Measurements from ENCODE around the gene KCTD19. TPM values are rescaled to one million over a fixed set of nuclear protein-coding genes. Genes with fewer than 3 reads are reported as not detected.
"Not testable (repeated sequence)": the region's sequence is repeated elsewhere in the genome, so short reads cannot be mapped to it uniquely, and the experiment has no call there.

The KCTD19 gene
- 0.89 and 2.1 TPM in 2 replicates for total RNA-seq (2014; rRNA removed; shearing (Covaris generic))

DNA sequence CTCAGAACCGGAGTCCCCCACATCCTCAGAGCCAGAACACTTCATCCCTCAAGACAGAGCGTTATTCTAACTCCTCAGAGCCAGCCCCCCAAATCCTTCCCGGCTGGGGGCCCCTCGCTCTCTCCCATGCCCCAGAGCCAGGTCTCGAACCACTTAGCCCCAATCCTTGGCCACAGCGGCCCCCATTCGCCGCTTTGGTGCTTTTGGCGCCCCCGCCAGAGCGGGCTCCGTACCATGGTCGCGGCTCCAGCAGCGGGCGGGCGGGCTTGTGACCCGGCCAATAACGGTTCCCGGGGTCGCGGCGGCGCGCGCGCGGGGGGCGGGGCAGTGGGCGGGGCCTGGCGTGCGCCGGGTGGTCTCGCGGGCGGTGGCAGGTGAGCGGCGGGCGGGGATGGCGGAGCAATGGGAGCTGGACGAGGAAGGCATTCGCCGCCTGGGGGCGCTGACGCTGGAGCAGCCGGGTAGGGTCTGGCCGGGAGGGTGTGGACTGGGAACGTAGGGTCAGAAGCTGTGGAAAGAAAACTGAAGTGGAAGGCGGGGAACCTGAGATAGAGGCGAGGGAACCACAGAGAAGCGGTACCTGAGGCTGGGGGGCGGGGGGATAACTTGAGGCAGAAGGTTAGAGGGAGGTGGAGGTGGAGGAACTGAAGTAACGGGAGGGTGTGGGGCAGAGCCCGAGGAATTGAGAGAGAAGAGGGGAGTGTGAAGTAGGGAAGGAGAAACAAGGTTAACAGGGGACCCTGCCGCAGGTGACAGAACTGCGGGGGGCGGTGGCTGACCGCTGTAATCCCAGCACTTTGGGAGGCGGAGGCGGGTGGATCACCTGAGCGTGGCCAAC, at the start of gene KCTD19, which contains the start of gene LRRC36:
TSS of gene KCTD19 (minus strand) at position 270 of the 838 bp plus-strand sequence. CDS start at position 236, 34 bp downstream.
TSS of gene LRRC36 (plus strand) at position 344 of the 838 bp plus-strand sequence. CDS start at position 392, 48 bp downstream.
- Histone ChIP-seq H3K27me3 (ENCODE audit: control insufficient read depth, insufficient read depth, low read length) (peaks cover 3% of the 10 kb centered on the region), H3K36me3 (replicated peaks; ENCODE audit: control insufficient read depth, insufficient read depth, low read length) (no peaks in the 10 kb centered on the region), H3K4me3 (ENCODE audit: insufficient read depth, low read depth, low read length) (peak within 1 kb of the TSS; percentile 58)
- peak; percentile 99 for DNase-seq

DNA sequence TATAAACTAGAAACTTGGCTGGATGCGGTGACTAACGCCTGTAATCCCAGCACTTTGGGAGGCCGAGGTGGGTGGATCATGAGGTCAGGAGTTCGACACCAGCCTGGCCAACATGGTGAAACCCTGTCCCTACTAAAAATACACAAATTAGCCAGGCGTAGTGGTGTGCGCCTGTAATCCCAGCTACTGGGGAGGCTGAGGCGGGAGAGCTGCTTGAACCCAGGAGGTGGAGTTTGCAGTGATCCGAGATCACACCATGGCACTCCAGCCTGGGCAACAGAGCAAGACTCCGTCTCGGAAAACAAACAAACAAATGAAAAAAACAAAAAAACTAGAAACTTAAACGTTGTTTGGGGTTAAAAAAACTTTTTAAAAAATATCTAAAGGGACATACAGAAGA, 49.5 kb upstream of the KCTD19 start:
- H3K4me3 ChIP-seq (ENCODE audit: insufficient read depth, low read depth, low read length); DNase-seq; H3K27me3 ChIP-seq (ENCODE audit: control insufficient read depth, insufficient read depth, low read length); H3K36me3 ChIP-seq (replicated peaks; ENCODE audit: control insufficient read depth, insufficient read depth, low read length): not testable (repeated sequence)

DNA sequence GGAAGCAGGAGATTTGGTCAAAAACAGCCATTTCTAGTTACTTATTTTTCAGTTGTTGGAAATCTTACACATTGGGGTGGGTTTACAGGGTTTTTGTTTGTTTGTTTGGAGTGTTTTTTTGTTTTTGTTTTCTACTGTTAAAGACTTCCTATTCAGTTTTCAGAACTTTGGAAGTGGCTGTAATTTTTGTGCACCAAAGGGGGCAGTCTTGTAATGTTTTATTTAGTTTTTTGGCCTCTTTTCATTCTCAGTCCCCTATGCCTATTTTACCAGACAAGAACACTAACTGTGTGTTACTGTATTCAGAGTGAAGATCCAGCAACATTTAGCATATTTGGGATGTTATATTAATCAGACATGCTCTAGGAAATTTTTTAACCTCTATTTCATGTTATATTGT, 46.1 kb upstream of the KCTD19 start:
- H3K27me3 ChIP-seq (ENCODE audit: control insufficient read depth, insufficient read depth, low read length), result peaks cover 4% of the 10 kb centered on the region
- no peak overlapping the region for H3K4me3 ChIP-seq (ENCODE audit: insufficient read depth, low read depth, low read length)
- DNase-seq, result no peak

GRCh38 chr16:67370661-67371060, 44.1 kb upstream of the KCTD19 start:
- H3K27me3 ChIP-seq (ENCODE audit: control insufficient read depth, insufficient read depth, low read length), result peaks cover 4% of the 10 kb centered on the region
- H3K36me3 ChIP-seq (replicated peaks; ENCODE audit: control insufficient read depth, insufficient read depth, low read length), result no peaks in the 10 kb centered on the region
- no peak overlapping the region for H3K4me3 ChIP-seq (ENCODE audit: insufficient read depth, low read depth, low read length)
- no peak for DNase-seq

More for the DNA sequence above, 46.1 kb upstream of the KCTD19 start:
- no peaks in the 10 kb centered on the region for H3K36me3 ChIP-seq (replicated peaks; ENCODE audit: control insufficient read depth, insufficient read depth, low read length)

DNA sequence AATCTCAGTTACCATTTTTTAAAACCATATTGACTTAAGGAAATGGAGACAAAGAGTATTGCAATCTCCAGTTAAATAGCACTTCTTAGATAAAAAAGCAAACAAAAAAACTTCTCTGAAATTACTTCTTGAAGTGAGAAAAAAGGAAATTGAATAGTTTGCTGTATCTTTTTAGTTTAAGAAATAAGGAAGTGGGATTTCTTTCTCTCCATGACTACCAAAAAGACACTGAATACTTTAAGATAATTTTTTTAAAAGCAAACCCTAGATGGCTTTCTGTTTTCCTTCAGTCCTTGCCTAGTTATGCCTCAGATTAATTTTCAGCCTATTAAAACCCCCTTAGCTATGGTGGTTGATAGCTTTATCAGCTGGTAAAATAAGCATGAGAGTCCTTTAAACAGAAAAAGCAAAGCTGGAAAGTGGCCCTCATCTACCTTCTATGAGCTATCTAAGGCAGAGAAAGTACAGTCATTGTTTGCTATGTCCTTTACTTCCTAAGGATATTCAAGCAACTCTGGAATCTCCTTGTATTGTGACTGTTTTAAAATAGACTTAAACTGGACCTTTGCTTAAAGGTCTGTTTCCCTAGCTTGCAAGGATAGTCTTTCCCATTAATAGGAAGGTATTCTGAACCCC, 38.2 kb upstream of the KCTD19 start:
- DNase-seq, result no peak
- H3K36me3 ChIP-seq (replicated peaks; ENCODE audit: control insufficient read depth, insufficient read depth, low read length), result no peaks in the 10 kb centered on the region
- no peak overlapping the region for H3K4me3 ChIP-seq (ENCODE audit: insufficient read depth, low read depth, low read length)
- peaks cover 4% of the 10 kb centered on the region for H3K27me3 ChIP-seq (ENCODE audit: control insufficient read depth, insufficient read depth, low read length)

- Histone ChIP-seq H3K4me3 (ENCODE audit: insufficient read depth, low read depth, low read length) (no peak overlapping the region), H3K27me3 (ENCODE audit: control insufficient read depth, insufficient read depth, low read length) (no peaks in the 10 kb centered on the region; the same call in none of the 2 replicates), H3K36me3 (replicated peaks; ENCODE audit: control insufficient read depth, insufficient read depth, low read length) (no peaks in the 10 kb centered on the region)
- no peak for DNase-seq
Measured at GRCh38 chr16:67361038-67361437, 34.5 kb upstream of the KCTD19 start.

- not testable (repeated sequence) for DNase-seq; H3K36me3 ChIP-seq (replicated peaks; ENCODE audit: control insufficient read depth, insufficient read depth, low read length); H3K4me3 ChIP-seq (ENCODE audit: insufficient read depth, low read depth, low read length); H3K27me3 ChIP-seq (ENCODE audit: control insufficient read depth, insufficient read depth, low read length)
Measured at GRCh38 chr16:67359540-67360269, 33.2 kb upstream of the KCTD19 start.

DNA sequence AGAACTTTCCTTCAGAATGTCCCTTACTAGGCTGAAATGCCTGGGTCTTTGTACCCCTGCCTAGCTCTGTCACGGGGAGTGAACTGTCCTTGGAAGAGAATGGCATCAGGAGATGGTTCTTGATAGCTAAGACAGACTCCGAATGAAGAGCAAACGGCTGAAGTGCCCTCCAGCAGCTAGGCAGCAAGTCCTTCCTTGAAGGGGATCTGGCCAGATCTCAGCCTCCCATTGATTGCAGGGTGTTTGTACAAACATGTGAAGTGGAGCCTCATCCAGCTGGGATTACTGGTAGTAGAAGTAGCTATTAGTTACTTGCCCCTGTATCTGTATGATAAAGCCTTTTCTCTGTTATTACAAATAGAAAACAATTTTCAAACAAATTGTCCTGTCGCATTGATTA, 31.0 kb upstream of the KCTD19 start:
- Histone ChIP-seq H3K27me3 (ENCODE audit: control insufficient read depth, insufficient read depth, low read length) (no peaks in the 10 kb centered on the region), H3K36me3 (replicated peaks; ENCODE audit: control insufficient read depth, insufficient read depth, low read length) (no peaks in the 10 kb centered on the region), H3K4me3 (ENCODE audit: insufficient read depth, low read depth, low read length) (no peak overlapping the region)
- DNase-seq, result no peak

GRCh38 chr16:67356396-67356795, 29.9 kb upstream of the KCTD19 start:
- no peak for DNase-seq
- Histone ChIP-seq H3K4me3 (ENCODE audit: insufficient read depth, low read depth, low read length) (no peak overlapping the region), H3K27me3 (ENCODE audit: control insufficient read depth, insufficient read depth, low read length) (no peaks in the 10 kb centered on the region), H3K36me3 (replicated peaks; ENCODE audit: control insufficient read depth, insufficient read depth, low read length) (no peaks in the 10 kb centered on the region)

DNA sequence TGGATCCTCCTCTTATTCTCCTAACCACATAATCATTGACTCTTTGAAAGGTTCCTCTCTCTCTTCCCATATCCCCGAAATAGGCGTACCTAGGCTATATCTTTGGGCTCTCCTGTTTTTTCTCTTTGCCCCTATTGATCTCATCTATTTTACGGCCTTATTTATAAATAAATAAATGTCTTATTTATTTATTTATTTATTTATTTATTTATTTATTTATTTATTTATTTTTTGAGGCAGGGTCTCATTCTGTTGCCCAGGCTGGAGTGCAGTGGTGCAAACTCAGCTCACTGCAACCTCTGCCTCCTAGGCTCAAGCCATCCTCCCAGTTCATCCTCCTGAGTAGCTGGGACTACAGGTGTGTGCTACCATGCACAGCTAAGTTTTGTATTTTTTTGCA, 25.9 kb upstream of the KCTD19 start:
- not testable (repeated sequence) for H3K4me3 ChIP-seq (ENCODE audit: insufficient read depth, low read depth, low read length); H3K36me3 ChIP-seq (replicated peaks; ENCODE audit: control insufficient read depth, insufficient read depth, low read length); H3K27me3 ChIP-seq (ENCODE audit: control insufficient read depth, insufficient read depth, low read length); DNase-seq

DNA sequence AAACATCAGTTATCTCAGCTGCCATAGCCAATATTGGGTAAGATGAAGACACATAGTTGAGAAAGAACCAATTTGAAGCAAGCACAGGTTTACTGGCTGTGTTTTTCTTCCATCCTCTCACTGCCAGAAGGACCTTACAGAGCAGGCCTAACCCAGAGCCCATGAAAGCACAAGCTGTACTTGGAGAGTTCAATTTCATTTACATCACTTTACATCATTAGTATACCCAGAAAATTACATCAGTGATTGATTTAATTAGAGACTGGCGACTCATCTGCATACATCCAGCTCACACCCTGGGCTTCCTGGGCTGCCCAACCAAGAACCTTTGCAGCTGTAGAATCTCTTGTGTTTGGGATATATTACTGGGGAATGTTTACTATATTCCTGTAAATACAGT, 23.8 kb upstream of the KCTD19 start:
- no peaks in the 10 kb centered on the region for H3K36me3 ChIP-seq (replicated peaks; ENCODE audit: control insufficient read depth, insufficient read depth, low read length)
- no peak overlapping the region for H3K4me3 ChIP-seq (ENCODE audit: insufficient read depth, low read depth, low read length)
- no peaks in the 10 kb centered on the region for H3K27me3 ChIP-seq (ENCODE audit: control insufficient read depth, insufficient read depth, low read length)
- DNase-seq, result no peak

DNA sequence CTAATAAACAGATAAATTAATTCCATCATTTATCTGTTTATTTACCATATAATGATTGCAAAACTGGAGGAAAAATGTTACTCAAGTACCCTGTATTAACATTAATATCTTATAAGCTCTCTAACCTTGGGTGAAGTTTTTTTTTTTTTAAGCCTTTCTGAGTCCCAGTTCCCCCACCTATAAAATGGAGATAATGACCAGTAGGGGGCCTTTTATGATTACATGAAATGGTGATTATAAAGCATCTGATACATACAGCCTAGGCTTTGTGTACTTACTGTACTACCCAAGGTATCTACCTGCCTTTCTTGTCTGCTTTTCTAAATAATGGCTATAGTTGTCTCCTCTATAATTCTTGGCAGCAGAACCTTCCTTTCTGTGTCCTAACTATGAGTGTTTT, 22.6 kb upstream of the KCTD19 start:
- Histone ChIP-seq H3K36me3 (replicated peaks; ENCODE audit: control insufficient read depth, insufficient read depth, low read length) (no peaks in the 10 kb centered on the region), H3K4me3 (ENCODE audit: insufficient read depth, low read depth, low read length) (no peak overlapping the region), H3K27me3 (ENCODE audit: control insufficient read depth, insufficient read depth, low read length) (no peaks in the 10 kb centered on the region)
- DNase-seq, result no peak

DNA sequence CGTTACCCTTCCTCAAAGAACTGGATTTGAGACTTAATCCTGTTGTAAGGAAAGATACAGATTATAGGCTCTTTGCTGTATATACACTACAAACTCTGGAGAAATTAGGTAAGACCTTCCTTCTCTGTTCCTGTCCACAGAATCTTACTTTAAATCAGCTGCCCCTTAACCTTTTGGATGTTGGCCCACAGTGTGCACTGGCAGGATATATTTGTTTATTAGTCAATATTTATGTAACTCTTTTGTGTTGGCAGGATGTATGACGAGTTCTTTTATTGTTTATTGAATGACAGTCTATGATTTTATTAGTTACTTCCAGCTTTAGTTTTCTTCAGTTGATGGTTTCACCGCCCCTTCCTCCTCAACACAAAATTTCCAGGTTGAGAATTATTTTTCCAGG, 19.8 kb upstream of the KCTD19 start:
- Histone ChIP-seq H3K27me3 (ENCODE audit: control insufficient read depth, insufficient read depth, low read length) (no peaks in the 10 kb centered on the region), H3K4me3 (ENCODE audit: insufficient read depth, low read depth, low read length) (no peak overlapping the region), H3K36me3 (replicated peaks; ENCODE audit: control insufficient read depth, insufficient read depth, low read length) (no peaks in the 10 kb centered on the region)
- DNase-seq, result no peak

DNA sequence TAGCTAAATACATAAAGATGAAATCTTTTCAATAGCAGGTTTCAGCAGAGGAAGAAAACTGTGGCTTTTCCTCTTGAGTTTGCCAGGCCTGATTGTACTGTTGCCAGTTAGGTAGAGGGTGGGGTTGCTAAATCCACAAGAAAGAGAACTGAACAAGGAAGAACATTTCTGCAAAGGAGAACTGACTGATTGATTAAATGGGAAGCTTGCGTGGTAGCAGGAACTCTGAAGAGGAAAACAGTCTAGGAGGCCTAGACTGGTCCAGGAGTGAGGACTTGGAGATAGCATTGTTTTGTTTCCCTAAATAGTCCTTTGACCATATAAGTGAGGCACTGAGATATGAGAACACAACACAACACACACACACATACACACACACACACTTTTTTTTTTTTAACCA, 18.9 kb upstream of the KCTD19 start:
- no peak overlapping the region for H3K4me3 ChIP-seq (ENCODE audit: insufficient read depth, low read depth, low read length)
- H3K36me3 ChIP-seq (replicated peaks; ENCODE audit: control insufficient read depth, insufficient read depth, low read length), result no peaks in the 10 kb centered on the region

More for the DNA sequence above, 18.9 kb upstream of the KCTD19 start:
- no peak for DNase-seq
- H3K27me3 ChIP-seq (ENCODE audit: control insufficient read depth, insufficient read depth, low read length), result no peaks in the 10 kb centered on the region
